GM10248 (cell line): ENCODE measurements around the gene LFNG.
"Not testable (repeated sequence)": the region's sequence is repeated elsewhere in the genome, so short reads cannot be mapped to it uniquely, and the experiment has no call there.

ENCODE experiments used
- CTCF ChIA-PET: fragments of 300-600 bp; sonication (Branson Sonifier 250); formaldehyde crosslinking; extraction: SDS; loops from one replicate; lab custom pipeline; 2021; ENCODE audit warnings: antibody characterized with exemption; lab: Yijun Ruan, JAX
- POLR2A ChIA-PET: fragments of 350-650 bp; sonication (Branson Sonifier 250); formaldehyde crosslinking; extraction: SDS; loops from one replicate; lab custom pipeline; 2020; ENCODE audit warnings: antibody characterized with exemption; lab: Yijun Ruan, JAX
- DNase-seq: peaks from one replicate; pipeline ENCODE4 v3.0.0; 2012; ENCODE audit errors: extremely low spot score
- TF ChIP-seq, protein P1 (sequence below): IDR thresholded peaks from 2 replicates; pipeline ENCODE4 v1.5.1; 2012; ENCODE audit warnings: mild to moderate bottlenecking, low read depth; ENCODE audit errors: extremely low read depth, missing control alignments, control extremely low read depth

The LFNG gene

DNA sequence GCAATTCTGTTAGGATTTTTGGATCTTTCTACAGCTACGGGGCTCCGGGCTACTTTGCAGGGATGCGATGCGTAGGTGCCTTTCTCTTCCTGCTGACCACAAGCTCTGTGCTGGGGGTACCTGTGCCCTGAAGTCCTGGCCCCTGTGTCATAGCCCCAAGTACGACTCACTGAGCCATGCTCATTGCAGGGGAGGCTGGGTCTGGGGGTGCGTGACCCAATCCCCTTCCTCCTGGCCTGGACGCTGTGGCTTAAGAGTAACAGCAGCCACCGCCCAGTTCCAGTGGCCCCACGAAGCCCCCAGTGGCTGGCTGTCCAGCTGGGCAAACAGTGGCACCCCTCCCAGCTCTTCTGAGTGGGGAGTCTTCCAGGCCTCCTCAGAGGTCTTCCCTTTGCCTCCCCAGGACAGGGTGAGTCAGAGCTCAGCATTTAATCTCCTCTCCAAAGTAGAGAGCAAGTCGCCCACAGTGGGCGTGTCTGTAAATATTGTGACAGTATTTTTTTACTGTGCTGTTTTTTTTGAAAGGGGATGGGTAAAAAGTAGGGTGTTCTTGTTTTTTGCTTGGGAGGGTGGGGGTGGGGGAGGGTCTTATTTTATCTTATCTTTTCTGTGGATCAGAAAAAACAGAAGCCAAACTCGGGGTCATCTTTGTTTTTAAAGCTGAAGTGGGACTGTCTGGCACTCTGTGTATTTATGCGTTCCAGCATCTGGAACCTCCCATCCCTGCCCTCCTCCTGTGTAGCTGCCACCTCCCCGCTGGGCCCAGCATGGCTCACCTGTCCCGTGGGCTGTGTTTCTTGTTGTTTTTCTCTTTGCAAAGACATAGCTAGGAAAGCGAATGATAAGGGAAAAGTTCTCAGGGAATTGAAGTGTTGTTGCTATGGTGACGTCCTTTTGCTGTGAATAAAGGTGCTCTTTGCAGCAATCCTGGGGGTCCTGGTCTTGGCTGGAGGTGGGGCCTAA is 8.2 kb downstream of the LFNG start:
- CTCF ChIA-PET, result interaction anchor here (0.8 to 2.0 kb wide), 3 partner anchors 12 to 181 kb away, joined by 3 to 4 read pairs (median 3); no protein-coding TSS in a partner anchor
- TF ChIP-seq, protein P1, sequence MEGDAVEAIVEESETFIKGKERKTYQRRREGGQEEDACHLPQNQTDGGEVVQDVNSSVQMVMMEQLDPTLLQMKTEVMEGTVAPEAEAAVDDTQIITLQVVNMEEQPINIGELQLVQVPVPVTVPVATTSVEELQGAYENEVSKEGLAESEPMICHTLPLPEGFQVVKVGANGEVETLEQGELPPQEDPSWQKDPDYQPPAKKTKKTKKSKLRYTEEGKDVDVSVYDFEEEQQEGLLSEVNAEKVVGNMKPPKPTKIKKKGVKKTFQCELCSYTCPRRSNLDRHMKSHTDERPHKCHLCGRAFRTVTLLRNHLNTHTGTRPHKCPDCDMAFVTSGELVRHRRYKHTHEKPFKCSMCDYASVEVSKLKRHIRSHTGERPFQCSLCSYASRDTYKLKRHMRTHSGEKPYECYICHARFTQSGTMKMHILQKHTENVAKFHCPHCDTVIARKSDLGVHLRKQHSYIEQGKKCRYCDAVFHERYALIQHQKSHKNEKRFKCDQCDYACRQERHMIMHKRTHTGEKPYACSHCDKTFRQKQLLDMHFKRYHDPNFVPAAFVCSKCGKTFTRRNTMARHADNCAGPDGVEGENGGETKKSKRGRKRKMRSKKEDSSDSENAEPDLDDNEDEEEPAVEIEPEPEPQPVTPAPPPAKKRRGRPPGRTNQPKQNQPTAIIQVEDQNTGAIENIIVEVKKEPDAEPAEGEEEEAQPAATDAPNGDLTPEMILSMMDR, result no peak
- DNase-seq, result no peak
- POLR2A ChIA-PET, result no interaction called here

DNA sequence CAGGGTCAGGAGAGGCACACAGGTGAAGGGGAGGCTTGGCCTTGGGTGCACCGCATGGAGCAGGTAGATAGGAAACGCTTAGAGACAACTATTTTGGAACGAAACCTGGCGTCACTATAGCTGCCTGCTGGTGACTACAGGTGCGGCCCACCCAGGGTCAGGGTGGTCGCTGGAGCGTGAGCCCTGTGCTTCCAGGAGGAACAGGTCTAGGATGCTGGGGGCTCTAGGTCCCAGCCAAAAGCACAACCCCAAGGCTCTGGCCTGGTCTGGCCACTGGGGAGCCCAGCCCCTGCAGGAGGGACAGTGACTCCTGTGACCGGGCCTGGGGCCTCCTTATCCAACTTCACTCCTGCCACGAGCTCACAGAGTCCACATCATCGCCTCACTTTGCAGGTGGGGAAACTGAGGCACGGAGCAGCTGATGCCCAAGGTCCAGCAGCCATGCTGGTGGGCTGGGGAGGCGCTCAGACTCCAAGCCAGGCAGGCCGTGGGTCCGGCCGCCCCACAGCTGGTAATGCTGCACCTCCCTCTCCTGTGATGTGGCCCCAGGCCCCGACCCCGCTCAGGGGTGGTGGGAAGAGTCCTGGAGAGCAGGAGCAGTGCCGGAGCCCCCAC is 9.0 kb downstream of the LFNG start:
- POLR2A ChIA-PET, result no interaction called here
- CTCF ChIA-PET, result interaction anchor here (0.8 to 1.6 kb wide), 2 partner anchors 39 to 181 kb away, joined by 3 read pairs; no protein-coding TSS in a partner anchor
- DNase-seq, result no peak
- TF ChIP-seq, protein P1, result no peak

DNA sequence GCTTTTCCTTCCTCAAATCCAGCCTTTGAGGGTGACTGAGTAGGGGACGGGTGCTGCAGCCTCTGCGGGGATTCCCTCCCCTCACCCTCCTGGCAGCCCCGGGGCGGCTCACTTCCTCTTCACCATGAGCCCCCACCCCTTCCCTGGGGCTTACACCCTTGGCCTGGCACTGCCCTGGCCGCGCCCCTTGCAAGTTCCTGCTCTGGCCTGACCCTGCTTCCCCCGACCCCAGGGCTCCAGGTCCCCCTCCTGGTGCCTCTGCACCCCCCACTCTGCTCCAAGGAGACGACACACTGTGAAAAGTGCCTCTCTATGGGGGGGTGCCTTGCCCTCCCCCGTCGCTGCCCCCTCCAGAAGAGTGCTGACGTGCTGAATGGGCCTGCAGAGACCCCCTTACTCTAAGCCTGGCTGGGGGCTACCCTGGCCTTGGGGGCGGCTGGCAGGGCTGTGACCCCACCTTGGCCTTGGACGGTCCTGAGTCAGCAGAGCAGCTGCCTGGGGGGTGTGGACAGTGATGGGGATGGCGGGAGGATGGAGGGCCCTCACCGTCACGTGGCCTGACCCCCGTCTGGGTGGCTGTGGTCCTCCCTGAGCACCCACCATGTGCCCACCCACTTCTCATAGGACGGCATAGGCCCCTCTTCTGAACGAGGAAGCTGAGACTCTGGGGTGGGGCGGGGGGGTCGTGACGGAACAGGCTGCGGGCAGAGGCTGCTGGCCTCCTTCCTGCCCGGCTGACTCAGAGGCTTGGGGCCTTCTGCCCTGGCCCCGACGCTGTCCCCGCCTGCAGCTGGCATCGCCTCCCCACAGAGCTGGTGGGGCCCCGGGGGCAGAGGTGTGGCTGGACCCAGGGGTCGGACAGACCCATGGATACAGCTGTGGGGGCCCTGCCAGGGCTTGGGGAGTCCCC is 9.8 kb downstream of the LFNG start:
- TF ChIP-seq, protein P1, result no peak
- ChIA-PET POLR2A (no interaction called here), CTCF (interaction anchor here (0.8 to 1.6 kb wide), 3 partner anchors 77 to 181 kb away, joined by 3 to 4 read pairs (median 3); no protein-coding TSS in a partner anchor)
- DNase-seq, result peak; percentile 72

DNA sequence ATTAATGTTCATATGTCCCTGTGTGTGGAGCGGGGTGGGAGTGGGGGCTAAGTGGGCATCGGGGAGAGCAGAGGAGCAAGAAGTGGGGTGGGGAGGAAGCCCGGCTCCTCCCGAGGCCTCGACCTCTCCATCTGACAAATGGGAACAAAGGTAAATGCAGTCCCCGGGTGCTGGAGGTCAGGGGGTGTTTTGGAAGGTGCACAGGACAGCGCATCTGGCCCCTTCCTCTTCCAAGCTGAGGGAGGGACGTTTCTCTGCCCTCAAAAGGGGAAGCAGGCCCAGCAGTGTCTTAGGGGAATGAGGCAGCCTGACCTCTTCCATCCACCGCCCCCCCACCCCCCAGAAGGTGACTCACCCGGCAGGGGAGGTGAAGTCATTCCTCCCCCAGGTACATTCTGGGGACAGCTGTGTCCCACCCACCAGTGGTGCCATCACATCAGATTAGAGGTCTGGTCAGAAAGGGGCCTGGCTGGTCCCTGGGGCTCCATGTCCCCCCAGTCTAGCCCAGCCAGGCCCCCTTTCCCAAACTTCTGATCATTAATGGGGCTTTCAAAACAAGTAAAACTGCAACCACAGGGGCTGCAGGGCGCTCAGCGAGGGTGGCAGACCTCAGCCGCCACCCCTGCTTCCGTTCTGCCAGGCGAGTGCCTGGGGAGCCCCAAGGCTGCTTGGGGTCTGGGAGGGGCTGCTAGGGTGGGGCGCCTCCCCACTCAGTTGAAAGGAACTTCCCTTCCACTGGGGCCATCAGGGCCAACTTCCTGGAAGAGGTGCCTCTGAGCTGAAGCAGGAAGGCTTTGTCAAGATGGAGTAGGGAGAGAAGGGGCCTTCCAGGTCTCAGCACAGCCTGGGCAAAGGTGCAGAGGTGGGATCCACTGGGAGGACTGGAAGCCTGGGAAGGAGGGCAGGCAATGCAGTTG is 10.8 kb downstream of the LFNG start:
- ChIA-PET POLR2A (no interaction called here), CTCF (interaction anchor here (0.8 to 1.5 kb wide), 2 partner anchors 78 to 180 kb away, joined by 3 to 4 read pairs; no protein-coding TSS in a partner anchor)
- peak; percentile 84 for DNase-seq
- TF ChIP-seq, protein P1, result no peak

DNA sequence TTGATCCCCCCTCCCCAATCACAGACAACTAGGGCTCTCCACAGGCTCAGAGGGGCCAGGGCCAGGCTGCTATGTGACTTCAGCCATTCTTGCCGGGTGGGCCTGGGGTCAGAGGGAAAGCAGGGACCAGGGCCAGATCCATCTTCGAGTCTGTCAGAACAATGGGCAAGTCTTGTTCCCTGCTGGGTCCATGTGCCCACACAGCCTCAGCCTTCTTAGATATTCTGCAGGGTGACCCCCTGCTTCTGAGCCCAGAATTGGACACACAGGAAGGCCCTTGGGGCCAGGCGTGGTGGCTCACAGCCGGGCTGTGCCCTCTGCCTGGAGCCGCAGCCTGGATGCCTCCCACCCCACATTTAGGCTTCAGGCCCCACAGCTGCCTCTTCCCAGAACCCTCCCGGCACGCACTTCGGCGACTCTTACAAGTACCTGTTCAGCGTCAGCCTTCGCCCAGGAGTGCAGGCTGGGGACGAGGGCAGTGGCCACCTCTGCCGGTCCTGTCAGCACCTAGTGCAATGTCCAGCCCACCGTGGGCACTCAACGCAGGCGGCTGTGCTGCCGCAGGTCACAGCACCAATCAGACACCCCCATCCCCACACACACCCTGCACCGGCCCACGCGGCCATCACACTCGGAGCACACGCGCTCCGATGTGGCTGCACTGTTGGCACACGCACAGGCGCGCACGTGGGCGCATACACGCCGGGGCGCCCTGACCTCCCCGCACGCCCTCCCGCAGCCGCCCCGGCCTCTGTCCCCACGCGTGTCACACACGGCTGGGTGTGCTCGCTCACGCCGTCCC is 11.6 kb downstream of the LFNG start:
- POLR2A ChIA-PET, DNase-seq, CTCF ChIA-PET: not testable (repeated sequence)

DNA sequence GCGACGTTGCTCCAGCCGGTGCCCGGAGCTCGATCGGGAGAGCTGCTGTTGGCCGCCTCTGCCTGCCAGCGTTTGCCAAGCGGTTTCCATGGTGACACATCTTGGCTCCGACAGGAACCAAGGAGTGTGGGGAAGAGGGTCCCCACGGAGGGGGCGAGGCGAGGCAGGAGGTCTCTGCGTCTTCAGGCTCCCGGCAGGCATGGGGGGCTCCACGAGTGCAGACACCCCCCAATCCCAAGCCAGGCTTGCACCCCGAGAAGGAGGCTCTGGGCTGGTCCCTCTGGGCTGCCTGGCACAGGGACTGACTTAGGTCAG is 12.2 kb downstream of the LFNG start:
- CTCF ChIA-PET, DNase-seq, POLR2A ChIA-PET: not testable (repeated sequence)

DNA sequence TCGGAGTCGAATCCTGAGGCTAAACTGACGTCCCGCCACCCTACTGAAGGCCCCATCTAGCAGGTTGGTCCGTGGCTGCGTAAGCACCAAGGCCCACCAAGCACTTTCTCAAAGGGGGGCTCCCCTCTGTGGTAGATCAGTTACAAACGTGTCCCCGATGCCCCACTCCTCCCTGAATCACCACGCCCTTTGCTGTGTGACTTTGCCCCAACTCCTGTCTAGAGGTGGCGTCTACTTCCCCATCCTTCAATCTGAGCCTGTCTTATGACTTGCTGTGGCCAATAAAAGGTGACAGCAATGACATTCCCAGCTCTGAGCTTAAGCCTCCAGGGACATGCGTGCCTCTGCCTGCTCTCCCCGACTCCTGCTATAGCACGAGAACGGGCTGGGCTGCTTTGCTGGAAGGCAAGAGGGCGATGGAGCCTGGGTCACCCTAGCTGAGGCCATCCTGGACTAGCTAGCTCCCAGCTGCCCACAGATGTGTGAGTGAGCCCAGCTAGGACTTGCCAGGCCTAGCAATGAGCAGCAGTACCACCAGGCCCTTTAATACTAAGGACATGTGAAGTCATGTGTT is 12.7 kb downstream of the LFNG start:
- POLR2A ChIA-PET, CTCF ChIA-PET, DNase-seq: not testable (repeated sequence)

DNA sequence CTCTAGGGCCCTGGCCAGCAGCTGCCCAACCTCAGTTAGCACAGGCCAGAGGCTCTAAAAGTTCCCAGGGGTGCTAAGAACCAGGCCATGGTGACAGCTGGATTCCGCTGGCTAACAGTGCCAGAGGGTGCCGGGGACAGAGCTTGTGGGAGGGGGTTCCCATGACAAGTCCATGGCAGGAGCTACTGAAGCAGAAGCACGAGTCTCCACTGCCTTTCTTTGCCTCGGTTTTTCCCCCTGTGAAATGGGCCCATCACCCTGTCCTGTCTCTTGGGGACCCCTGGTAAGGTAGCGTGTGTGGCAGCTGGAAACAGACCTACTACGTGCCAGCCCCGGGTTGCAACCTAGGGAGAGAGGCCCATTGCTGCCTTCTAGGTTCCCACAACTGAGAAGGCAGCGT is 13.2 kb downstream of the LFNG start:
- POLR2A ChIA-PET, CTCF ChIA-PET, DNase-seq: not testable (repeated sequence)

DNA sequence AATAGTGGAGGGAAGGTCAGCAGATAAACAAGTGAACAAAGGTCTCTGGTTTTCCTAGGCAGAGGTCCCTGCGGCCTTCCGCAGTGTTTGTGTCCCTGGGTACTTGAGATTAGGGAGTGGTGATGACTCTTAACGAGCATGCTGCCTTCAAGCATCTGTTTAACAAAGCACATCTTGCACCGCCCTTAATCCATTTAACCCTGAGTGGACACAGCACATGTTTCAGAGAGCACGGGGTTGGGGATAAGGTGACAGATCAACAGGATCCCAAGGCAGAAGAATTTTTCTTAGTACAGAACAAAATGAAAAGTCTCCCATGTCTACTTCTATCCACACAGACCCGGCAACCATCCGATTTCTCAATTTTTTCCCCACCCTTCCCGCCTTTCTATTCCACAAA is 14.0 kb downstream of the LFNG start:
- CTCF ChIA-PET, DNase-seq, POLR2A ChIA-PET: not testable (repeated sequence)

DNA sequence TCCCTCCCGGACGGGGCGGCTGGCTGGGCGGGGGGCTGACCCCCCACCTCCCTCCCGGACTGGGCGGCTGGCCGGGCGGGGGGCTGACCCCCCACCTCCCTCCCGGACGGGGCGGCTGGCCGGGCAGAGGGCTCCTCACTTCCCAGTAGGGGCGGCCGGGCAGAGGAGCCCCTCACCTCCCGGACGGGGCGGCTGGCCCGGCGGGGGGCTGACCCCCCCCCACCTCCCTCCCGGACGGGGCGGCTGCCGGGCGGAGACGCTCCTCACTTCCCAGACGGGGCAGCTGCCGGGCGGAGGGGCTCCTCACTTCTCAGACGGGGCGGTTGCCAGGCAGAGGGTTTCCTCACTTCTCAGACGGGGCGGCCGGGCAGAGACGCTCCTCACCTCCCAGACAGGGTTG is 14.6 kb downstream of the LFNG start:
- CTCF ChIA-PET, result not testable (repeated sequence)

More for the DNA sequence above, 14.6 kb downstream of the LFNG start:
- DNase-seq, POLR2A ChIA-PET: not testable (repeated sequence)
